Measurements from ENCODE around the gene TRIOBP.

GRCh38 chr22:37734402-37734700 is 37.5 kb downstream of the TRIOBP start:
- TF ChIP-seq CTCF (IDR thresholded peaks at IDR 0.05) (no peak), POLR2A (IDR thresholded peaks at IDR 0.05) (no peak), EP300 (IDR thresholded peaks at IDR 0.05) (no peak)

Data from suprapubic skin (tissue), 3 donors.